Skeletal muscle satellite cell (primary cell): ENCODE data around the gene MYO7A.
"Not testable (repeated sequence)": the region's sequence is repeated elsewhere in the genome, so short reads cannot be mapped to it uniquely, and the experiment has no call there.

ENCODE experiments used
- H3K27me3 ChIP-seq: 2 replicates; pipeline ENCODE4 v1.7.0; 2013; ENCODE audit warnings: low read length; ENCODE audit not compliant: control insufficient read depth, insufficient read depth
- H3K36me3 ChIP-seq: 2 replicates; pipeline ENCODE4 v1.7.0; 2013; ENCODE audit warnings: mild to moderate bottlenecking, control low read depth, low read length; ENCODE audit not compliant: insufficient read depth
- H3K4me1 ChIP-seq: 2 replicates; pipeline ENCODE4 v1.7.0; 2013; ENCODE audit warnings: low read length; ENCODE audit not compliant: control insufficient read depth, insufficient read depth
- H3K4me2 ChIP-seq: 2 replicates; pipeline ENCODE4 v1.7.0; 2013; ENCODE audit warnings: mild to moderate bottlenecking, low read length
- H3K4me3 ChIP-seq: 2 replicates; pipeline ENCODE4 v1.7.0; 2013; ENCODE audit warnings: low read length
- H3K9ac ChIP-seq: 2 replicates; pipeline ENCODE4 v1.7.0; 2013; ENCODE audit warnings: mild to moderate bottlenecking, low read depth, low read length, moderate library complexity
- H3K9me3 ChIP-seq: replicated peaks from 2 replicates; pipeline ENCODE4 v1.7.0; 2013; ENCODE audit warnings: mild to moderate bottlenecking, control low read depth, low read length

MYO7A gene

DNA sequence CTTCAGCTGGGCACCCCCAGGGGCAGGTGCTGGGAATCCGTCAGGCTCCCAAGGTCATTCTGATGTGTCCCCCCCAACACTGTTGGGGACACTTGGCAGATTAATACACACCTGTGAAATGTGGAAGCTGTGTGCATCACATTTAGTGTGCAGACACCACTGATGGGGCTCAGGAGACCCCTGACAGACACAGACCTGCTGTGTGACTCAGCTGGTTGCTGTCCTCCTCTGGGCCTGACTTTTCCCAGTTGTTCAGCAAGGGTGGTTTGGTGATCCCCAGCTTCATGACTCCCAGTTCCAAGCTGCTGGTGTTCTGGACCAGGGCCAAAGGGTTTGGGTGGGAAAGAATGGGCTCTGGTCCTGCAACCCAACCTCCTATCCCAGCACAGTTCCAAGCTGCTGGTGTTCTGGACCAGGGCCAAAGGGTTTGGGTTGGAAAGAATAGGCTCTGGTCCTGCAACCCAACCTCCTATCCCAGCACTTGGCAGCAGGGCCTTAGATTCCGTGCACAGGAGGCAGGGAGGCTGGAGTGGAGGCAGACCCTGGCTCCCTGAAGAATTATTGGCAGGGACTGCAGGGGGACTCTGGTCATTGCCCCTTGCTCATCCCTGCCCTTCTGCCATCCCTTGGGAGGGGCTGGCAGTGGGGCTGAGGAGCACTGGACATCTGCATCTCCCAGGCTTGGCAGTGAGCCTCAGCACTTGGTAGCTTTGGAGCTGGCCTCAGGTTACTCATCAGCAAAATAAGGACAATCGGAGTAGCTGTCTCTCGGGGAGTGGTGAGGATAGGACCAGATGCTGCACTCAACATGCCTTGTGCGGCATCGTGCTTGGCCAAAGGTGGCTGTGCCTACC lies 33.8 kb upstream of the MYO7A start:
- no peaks in the 10 kb centered on the region for H3K4me1 ChIP-seq
- H3K9me3 ChIP-seq, result no peaks in the 10 kb centered on the region
- no peak overlapping the region for H3K9ac ChIP-seq
- no peak overlapping the region for H3K4me2 ChIP-seq
- no peak overlapping the region for H3K4me3 ChIP-seq
- H3K27me3 ChIP-seq, result no peaks in the 10 kb centered on the region
- peaks cover 18% of the 10 kb centered on the region for H3K36me3 ChIP-seq

DNA sequence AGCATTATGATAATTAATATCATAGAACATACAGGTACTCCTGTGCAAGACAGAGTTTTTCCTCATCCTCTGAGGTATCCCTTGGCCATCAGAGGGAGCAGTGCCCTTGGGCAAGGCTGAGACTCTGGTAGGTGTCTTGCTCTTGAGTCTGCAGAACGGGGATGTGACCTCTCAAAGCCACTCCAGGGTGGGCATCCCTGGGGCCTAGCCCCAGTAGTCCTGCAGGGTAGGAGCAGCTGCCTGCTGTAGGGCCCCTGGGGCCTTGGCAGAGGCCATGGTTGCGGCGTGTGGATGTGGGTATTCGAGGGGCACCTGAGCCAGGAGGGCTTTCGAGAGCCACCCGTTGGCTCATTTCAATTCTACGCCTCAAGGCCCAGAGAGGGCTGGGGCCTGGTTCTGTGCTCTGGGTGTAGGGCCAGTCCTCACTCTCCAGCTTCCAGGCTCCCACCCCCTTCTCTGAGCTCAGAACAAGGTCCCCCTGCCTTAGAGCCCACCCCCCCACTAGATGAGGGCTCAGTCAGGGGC lies 33.1 kb upstream of the MYO7A start:
- H3K4me3 ChIP-seq, result no peak overlapping the region
- no peaks in the 10 kb centered on the region for H3K4me1 ChIP-seq
- no peaks in the 10 kb centered on the region for H3K9me3 ChIP-seq
- no peaks in the 10 kb centered on the region for H3K27me3 ChIP-seq
- H3K36me3 ChIP-seq, result peaks cover 16% of the 10 kb centered on the region
- no peak overlapping the region for H3K9ac ChIP-seq
- H3K4me2 ChIP-seq, result no peak overlapping the region

- Histone ChIP-seq H3K4me3 (no peak overlapping the region), H3K9ac (no peak overlapping the region), H3K9me3 (no peaks in the 10 kb centered on the region), H3K4me1 (no peaks in the 10 kb centered on the region), H3K36me3 (peaks cover 12% of the 10 kb centered on the region), H3K27me3 (no peaks in the 10 kb centered on the region), H3K4me2 (no peak overlapping the region)
Measured at GRCh38 chr11:77095551-77096490, 32.2 kb upstream of the MYO7A start.

- Histone ChIP-seq H3K9ac (no peak overlapping the region), H3K9me3 (no peaks in the 10 kb centered on the region), H3K27me3 (no peaks in the 10 kb centered on the region), H3K36me3 (peaks cover 12% of the 10 kb centered on the region), H3K4me1 (no peaks in the 10 kb centered on the region), H3K4me2 (no peak overlapping the region), H3K4me3 (no peak overlapping the region)
Measured at GRCh38 chr11:77096591-77097019, 31.4 kb upstream of the MYO7A start.

- not testable (repeated sequence) for H3K4me1 ChIP-seq, H3K9me3 ChIP-seq, H3K4me3 ChIP-seq, H3K4me2 ChIP-seq, H3K9ac ChIP-seq, H3K27me3 ChIP-seq
- H3K36me3 ChIP-seq, result peaks cover 12% of the 10 kb centered on the region
Measured at GRCh38 chr11:77097180-77097579, 30.9 kb upstream of the MYO7A start.

GRCh38 chr11:77100166-77101042 lies 27.6 kb upstream of the MYO7A start:
- no peak overlapping the region for H3K4me3 ChIP-seq
- H3K36me3 ChIP-seq, result peaks cover 13% of the 10 kb centered on the region
- no peaks in the 10 kb centered on the region for H3K27me3 ChIP-seq
- no peak overlapping the region for H3K9ac ChIP-seq
- no peaks in the 10 kb centered on the region for H3K9me3 ChIP-seq
- H3K4me1 ChIP-seq, result peaks cover 7% of the 10 kb centered on the region
- no peak overlapping the region for H3K4me2 ChIP-seq

DNA sequence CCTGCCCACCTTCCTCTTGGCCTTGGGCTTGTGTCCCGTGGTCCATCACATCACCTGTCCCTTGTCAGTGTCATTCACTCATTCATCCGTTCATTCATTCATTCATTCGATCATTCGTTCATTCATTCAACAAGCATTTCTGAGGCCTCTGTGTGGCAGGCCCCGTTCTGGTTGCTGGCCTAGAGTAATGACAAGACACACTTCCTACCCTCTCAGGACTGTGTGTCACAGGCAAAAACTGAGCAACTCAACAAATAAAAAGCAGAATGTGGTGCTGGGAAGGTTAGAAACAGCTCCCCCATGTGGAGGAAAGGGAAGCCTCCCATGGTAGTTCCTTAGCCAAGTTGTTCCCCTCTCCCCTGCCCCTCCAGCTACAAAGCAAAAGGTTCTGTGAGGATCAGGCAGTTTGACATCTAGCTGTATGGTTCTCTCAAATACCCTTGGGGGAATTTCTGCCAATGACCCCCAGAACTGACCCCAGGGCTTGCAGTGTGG lies 27.0 kb upstream of the MYO7A start:
- H3K4me3 ChIP-seq, result no peak overlapping the region
- no peaks in the 10 kb centered on the region for H3K9me3 ChIP-seq
- no peak overlapping the region for H3K9ac ChIP-seq
- H3K36me3 ChIP-seq, result peaks cover 13% of the 10 kb centered on the region
- H3K27me3 ChIP-seq, result no peaks in the 10 kb centered on the region
- H3K4me1 ChIP-seq, result peaks cover 11% of the 10 kb centered on the region
- no peak overlapping the region for H3K4me2 ChIP-seq

GRCh38 chr11:77102246-77103210 lies 25.5 kb upstream of the MYO7A start, which contains the start of gene OMP:
Gene OMP (plus strand): TSS chr11:77102840. CDS start chr11:77102840, 0 bp downstream.
- no peaks in the 10 kb centered on the region for H3K27me3 ChIP-seq
- no peak within 1 kb of the TSS for H3K9ac ChIP-seq
- peaks cover 24% of the 10 kb centered on the region for H3K4me1 ChIP-seq
- H3K4me2 ChIP-seq, result no peak within 1 kb of the TSS
- peaks cover 13% of the 10 kb centered on the region for H3K36me3 ChIP-seq
- H3K4me3 ChIP-seq, result no peak within 1 kb of the TSS
- no peaks in the 10 kb centered on the region for H3K9me3 ChIP-seq

DNA sequence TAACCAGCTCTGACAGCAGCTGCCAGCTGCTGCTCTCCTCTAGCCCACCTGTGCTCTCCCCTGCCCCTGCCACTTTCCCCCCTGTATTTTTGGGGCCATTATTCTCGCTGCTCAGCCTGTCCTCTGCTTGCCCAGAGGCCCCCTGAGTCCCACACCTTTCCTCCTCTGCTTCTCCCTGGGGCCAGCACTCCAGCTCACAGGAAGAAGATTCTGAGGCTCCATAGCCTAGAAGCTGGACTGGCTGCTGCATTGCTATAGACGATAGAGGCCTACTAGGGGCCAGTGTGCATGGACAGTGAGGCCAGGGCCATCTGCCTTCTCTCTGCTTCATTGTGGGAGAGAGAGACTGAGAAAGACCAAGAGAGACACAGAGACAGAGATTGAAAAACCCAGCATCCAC lies 24.7 kb upstream of the MYO7A start:
- no peaks in the 10 kb centered on the region for H3K9me3 ChIP-seq
- H3K27me3 ChIP-seq, result no peaks in the 10 kb centered on the region
- peaks cover 13% of the 10 kb centered on the region for H3K36me3 ChIP-seq
- H3K4me2 ChIP-seq, result no peak overlapping the region
- no peak overlapping the region for H3K9ac ChIP-seq
- H3K4me1 ChIP-seq, result peaks cover 32% of the 10 kb centered on the region
- H3K4me3 ChIP-seq, result no peak overlapping the region

DNA sequence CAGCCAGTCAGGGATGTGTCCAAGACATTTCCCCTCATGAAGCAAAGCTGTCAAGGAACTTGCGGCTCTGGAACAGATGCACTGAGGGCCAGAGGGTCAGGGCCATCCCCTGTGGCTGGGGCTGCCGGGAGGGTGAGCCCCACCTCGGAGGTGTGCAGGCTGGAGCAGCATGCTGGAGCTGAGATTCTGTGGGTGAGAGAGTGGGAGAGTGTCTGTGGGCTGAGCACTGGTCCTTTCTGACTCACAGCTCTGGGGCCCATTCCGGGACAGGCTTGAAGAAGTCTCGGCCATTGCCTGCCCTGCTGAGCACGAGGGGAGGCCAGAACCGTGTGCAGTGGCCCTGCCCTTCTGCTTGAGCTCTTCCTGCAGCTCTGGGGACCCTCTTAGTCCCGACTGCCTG lies 23.3 kb upstream of the MYO7A start:
- Histone ChIP-seq H3K4me2 (no peak overlapping the region), H3K9me3 (no peaks in the 10 kb centered on the region), H3K9ac (no peak overlapping the region), H3K4me3 (no peak overlapping the region), H3K36me3 (peaks cover 13% of the 10 kb centered on the region), H3K4me1 (peaks cover 46% of the 10 kb centered on the region), H3K27me3 (no peaks in the 10 kb centered on the region)
